ENCODE data around the gene UBE4A.

The UBE4A gene

DNA sequence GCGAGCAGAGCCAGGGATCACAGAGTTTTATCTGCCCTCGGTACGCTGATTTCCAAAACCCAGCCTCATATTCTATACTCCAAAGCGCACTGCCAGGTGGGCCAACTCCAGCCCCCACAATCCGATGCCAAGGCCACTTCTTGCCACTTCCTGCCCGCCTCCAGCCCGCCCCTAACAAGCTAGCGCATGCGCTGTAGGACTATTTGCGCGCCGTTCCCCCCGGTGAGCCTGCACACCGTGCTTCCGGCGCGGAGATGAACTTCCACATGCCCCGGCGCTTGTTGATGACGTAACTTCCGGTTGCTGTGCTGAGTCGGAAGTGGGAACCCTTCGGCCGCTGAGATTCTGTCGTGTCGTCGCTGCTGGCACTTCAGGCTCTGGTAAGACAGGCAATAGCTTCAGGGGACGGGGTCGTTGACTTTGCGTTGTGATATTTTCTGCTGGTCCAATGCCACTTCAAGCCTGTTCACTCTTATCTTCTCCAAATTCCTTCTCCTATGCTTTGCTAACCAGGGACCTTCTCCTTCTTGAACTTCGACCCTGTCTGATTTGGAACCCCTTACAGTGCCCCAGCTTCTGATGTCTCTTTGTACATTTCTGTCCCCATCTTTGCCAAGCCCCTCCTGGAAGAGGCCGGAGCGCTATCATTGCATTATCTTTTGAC is at the start of gene UBE4A:
TSS of gene UBE4A (plus strand) at position 306 of the 664 bp plus-strand sequence. CDS start 5,481 bp downstream, outside the sequence.
- peak; percentile 98 for DNase-seq

GRCh38 chr11:118310271-118310670 is 49.1 kb upstream of the UBE4A start:
- no peak for DNase-seq

DNA sequence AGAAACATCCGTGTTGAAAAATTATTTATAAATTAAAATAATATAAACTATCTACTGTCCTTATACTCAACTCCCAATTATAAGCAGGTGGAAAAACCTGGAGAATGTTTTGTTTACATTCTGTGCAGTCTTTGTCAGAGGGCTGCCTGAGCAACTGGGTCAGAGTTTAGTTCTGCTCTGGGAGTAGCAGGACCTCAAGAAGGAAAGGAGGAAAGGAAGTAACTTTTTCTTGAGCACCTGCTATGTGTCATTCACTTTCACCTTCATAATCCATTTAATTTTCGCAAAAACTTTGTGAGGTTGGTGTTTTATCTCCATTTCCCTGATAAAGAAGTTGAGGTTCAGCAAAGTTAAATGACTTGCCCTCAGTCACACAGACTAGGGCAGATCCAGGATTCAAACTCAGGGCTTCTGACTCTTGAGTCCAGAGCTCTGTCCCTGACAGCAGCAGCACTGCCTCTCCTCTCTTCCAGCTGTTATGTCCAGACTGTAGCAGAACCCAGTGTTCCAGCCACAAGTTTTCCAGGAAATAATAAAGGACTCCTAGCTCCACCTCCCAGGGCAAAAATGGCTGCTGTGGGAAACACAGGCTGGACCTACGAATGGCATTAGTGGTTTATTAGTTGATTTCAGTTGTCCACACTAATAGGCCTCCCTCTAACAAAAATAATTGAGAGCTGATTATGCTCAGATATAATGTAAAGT is 48.5 kb upstream of the UBE4A start:
- DNase-seq: no peak

GRCh38 chr11:118311518-118311917 is 47.9 kb upstream of the UBE4A start:
- no peak for DNase-seq

DNA sequence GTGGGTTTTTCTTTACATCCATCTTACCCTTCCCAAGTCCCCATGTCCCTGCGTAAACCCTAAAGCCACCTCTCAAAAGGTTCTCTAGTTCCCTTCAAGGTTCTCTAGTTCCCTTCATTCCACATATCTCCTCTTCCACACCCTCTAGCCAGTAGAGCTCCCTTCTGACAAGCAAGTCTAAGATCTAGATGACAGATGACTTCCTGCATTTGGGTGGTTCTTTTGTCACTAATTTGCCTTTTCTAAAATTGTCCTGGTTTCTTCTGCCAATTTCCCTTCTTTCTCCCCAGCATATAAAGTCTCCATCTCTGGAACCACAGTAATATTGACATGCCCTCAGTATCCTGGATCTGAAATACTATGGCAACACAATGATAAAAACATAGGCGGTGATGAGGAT is 47.1 kb upstream of the UBE4A start:
- no peak for DNase-seq

DNA sequence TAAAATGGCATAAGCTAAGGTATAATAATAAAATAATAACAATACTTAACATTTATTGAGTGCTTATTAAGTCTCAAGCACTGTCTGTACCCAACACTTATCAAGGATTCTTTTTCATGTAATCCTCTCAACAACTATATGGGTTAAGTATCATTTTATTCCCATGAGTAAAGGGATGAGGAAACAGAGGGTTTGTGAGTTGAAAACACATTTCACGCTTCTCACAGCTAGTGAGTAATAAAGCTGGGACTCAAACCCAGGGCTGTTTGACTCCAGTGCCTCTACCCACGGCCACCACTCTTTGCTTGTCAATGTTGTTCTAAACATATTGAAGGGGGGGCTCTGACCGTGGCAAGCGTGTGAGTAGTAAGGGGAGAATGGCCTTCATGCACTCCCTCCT is 46.2 kb upstream of the UBE4A start:
- DNase-seq: no peak

DNA sequence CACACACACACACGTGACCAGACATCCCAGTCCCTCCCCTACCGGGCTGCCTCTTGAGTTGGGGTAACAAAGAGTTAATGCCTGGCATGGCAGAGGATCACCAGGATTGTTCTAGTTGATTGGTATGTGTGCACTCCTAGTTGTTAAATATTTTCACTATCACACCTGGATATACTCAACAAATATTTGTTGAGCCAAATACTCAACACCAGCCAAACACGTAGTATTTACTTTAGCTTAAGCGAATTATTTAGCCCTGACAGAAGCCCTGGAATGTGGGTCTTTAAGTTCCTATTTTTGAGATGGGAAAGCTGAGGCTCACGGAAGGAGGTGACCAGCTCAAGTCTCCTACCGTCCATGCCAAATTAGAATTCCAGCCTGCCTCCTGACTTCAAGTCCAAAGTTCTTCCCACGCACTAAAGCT is 44.4 kb upstream of the UBE4A start:
- no peak for DNase-seq

- no peak for DNase-seq
These were observed 41.3 kb upstream of the UBE4A start for GRCh38 chr11:118318124-118318523.

GRCh38 chr11:118318581-118319336 is 40.6 kb upstream of the UBE4A start:
- no peak for DNase-seq

DNA sequence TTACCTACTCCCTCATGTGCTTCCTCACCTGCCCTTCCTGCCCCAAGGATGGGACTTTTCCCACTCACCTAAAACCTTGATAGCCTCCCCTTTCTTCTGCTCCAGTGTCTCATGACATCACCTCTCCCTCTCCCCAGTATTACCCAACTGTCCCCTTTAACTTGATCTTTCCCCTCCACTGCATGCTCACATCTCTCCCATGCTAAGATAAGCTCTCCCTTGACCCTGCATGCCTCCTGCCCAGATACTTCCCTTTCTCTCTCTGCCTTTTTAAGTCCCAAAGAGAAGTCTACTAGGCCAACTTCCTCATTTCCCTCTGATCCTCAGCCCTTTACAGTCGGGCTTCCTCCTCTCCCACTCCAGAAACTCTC is 40.1 kb upstream of the UBE4A start:
- DNase-seq: peak; percentile 11

DNA sequence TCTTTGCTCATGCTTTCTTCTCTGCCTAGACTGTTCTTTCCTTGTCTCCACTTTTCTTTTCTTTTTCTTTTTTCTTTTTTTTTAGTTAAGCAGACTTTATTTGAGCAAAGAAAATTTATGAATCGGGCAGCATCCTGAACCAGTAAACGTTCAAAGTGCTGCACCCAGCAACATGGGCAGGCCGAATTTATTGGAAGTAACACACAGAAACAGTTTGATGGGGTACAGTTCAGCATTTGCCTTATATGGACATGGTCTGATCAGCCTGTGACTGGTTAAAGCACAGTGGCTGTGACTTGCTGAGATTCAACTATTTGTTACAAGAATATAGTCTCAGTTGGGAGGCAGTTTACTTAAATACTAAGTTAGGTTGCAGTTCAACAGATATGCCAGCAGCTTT is 38.9 kb upstream of the UBE4A start:
- DNase-seq: no peak

GRCh38 chr11:118321386-118322082 is 37.9 kb upstream of the UBE4A start:
- no peak for DNase-seq

DNA sequence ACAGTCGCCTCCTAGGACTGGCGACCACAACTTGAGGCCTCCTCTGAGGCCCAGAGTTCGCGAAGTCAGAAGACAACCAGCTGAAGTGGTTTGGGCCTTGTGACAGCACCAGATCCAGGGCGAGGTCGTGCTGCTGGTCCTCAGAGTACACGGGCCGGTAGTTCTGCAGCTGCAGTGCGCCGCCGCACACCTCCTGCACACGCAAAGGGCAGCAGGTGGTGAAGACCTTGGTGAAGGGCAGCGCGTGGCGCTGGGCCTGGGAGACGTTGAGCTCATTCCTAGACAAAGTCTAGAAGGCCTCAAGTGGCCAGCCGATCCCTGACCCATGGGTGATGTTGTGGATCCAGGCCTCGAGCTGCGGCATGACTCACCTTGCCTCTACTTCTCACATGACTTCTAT is 36.7 kb upstream of the UBE4A start:
- DNase-seq: no peak

GRCh38 chr11:118325283-118325682 is 34.1 kb upstream of the UBE4A start:
- DNase-seq: no peak

DNA sequence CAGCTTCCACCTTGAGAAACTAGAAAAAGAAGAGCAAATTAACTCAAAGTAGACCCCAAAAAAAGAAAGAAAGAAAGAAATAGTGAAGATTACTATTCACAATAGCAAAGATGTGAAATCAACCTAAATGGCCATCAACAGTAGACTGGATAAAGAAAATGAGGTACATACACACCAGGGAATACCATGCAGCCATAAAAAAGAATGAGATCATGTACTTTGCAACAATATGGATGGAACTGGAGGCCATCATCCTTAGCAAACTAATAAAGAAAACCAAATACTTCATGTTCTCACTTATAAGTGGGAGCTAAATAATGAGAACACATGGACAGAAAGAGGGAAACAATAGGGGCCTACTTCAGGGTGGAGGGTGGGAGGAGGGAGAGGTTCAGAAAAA is 30.7 kb upstream of the UBE4A start:
- no peak for DNase-seq

DNA sequence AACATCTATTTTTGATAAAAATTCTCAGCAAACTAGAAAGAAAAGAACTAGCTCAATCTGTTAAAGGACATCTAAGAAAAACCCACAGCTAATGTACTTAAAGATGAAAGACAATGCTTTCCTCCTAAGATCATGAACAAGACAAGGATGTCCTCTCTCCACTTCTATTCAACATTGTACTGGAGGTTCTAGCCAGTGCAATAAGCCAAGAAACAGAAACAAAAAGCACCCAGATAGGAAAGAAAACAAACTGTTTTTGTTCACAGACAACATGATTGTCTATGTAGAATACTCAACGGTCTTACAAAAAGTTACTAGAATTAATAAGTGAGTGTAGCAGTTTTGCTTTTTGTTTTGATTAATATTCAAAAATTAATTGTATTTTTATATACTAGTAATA is 24.7 kb upstream of the UBE4A start:
- DNase-seq: no peak

GRCh38 chr11:118338637-118339061 is 20.8 kb upstream of the UBE4A start:
- peak; percentile 62 for DNase-seq

DNA sequence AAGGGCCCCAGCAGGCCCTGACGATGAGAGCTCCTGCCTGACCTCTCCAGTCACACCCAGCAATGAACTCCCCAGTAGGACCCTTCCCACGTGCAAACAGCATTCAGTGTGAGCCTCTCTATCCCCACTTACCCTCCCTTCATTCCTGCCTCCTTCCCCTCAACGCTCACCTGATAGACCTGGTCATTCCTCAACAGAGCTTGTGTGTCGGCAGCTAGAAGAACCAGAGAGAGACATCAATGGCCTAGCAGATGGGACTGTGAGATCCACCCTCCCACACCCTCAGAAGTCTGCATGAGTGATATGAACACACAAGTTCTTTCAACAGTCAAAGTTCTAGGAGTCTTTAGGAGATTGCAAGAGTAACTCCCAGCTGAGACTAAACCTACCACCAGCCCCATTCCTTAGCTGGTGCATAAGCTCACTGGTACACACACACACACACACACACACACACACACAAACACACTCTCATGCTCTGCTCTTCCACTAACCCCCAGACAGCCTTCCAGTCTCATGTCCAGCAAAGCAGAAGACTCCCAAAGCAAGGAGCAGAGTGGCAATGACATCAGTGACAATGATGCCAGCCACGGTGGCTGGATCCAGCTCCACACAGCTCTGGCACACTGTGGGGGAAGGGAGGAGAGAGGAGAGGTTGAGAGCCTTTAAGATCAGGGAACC is 20.0 kb upstream of the UBE4A start:
- DNase-seq: no peak

GRCh38 chr11:118340449-118340848 is 19.0 kb upstream of the UBE4A start:
- no peak for DNase-seq

- DNase-seq: no peak
These were observed 18.1 kb upstream of the UBE4A start for GRCh38 chr11:118341261-118341660.

DNA sequence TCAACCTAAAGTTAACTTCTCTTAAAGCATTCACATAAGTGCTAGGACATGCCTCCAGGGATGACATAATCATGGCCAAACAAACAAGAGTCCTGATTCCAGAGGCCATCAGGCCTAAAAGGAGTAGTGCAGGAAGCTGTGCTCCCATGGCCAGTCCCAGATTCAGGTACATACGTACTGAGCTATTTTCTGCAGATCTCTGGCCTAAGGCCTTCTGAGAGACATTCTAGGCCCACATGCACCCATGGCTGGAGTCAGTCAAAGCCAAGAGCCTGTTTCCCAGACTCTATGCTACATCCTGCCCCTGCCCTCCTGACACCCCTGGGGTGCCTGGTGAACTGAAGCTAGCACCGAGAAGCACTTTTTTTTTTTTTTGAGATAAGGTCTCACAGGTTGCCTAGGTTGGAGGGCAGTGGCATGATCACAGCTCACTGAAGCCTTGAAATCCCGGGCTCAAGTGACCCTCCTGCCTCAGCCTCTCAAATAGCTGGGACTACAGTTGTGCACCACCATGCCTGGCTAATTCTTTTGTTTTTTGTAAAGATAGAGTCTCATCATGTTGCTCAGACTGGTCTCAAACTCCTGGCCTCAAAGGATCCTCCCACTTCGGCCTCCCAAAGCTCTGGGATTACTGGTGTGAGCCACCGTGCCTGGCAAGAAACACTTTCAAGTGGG is 17.4 kb upstream of the UBE4A start:
- DNase-seq: no peak

- DNase-seq: no peak
These were observed 16.8 kb upstream of the UBE4A start, which contains the start of gene CD3D for GRCh38 chr11:118342503-118343161. TSS of gene CD3D (minus strand) at chr11:118342705. CDS start at chr11:118342607, 98 bp downstream.

Measured in hematopoietic multipotent progenitor cell treated with erythropoietin and hydrocortisone succinate and interleukin-3 and kit ligand, for 8 days (in vitro differentiated cells).